Measurements from ENCODE around the gene CAMTA2.

The CAMTA2 gene

DNA sequence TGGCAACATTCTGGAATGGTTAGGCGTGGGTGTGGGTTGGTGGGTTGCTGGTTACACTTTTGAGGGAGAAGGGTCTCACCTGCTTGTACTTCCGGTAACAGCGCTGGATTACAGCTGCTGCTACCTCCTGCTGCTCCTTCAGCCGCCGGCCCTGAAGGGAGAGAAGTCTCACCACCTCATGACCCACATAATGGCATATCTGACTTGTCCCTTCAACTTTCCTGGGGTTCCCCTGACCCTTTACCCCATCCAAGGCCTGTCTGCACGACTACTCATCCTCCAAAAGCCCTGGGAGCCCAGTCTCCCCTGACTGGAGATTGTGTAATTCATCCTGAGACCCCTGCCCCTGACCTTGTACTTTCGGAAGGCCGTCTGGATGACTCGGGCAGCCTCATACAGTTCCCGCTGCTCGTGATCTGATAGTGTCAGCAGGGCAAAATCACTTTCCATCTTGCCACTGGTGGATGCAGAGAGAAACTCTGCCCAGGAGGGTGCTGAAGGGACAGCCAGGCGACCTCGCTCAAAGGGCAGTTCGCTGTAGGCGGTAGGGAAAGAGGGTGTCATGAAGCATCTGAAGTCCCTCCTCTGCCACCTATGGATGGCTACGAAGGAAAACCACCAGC lies 17.8 kb downstream of the CAMTA2 start:
- in situ Hi-C loops (cut with MboI; ENCODE audit: low sequenced_read_pairs), result no loop called here

DNA sequence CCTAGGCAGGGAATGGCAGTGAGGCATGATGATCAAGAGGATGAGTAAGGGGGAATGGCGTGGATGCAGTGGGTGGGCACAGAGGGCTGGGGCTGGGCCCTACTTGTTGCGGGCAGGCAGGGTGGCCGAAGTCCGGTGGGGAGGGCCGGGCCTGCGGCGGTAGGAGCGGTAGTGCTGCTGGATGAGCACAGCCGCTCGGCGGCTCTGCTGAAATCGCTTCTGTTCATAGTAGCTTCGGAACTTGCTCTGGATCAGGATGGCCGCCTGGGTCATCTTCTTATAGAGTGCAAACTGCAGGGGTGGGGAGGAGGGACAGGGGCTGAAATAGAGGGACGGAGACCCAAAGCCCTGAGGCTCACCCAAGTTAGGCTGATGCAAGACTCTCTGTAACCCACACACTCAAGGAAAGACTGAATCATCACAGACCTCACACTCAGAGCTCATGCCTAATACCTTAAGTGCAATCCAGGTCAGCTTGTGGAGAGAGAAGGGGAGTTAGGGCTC lies 18.4 kb downstream of the CAMTA2 start:
- in situ Hi-C loops (cut with MboI; ENCODE audit: low sequenced_read_pairs), result no loop called here

DNA sequence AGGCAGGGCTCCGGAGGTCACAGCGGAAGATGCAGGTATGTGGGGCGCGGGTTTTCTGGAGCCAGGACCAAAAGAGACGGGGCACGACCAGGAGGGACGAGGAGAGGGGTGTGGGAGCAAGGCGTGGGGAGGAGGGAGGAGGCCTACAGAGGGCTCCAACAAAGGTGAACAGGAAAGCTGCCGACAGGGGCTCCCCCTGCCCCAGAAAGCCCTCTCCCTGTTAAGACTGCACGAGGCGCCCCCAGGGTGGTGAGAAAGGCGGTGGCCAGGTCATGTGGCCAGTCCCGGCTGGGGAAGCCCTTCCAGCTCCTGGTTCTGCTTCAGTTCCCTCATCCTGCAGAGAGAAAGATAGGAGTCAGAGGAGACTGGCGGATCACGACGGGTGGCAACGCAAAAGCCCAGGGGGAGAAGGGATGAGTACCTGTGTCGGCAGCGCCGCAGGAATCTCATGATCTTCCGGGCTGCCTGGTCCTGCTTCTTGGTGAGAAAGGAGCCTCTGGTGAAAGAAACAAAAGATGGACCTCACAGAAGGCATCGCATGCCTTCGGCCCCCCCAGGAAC lies 18.9 kb downstream of the CAMTA2 start:
- in situ Hi-C loops (cut with MboI; ENCODE audit: low sequenced_read_pairs), result no loop called here

DNA sequence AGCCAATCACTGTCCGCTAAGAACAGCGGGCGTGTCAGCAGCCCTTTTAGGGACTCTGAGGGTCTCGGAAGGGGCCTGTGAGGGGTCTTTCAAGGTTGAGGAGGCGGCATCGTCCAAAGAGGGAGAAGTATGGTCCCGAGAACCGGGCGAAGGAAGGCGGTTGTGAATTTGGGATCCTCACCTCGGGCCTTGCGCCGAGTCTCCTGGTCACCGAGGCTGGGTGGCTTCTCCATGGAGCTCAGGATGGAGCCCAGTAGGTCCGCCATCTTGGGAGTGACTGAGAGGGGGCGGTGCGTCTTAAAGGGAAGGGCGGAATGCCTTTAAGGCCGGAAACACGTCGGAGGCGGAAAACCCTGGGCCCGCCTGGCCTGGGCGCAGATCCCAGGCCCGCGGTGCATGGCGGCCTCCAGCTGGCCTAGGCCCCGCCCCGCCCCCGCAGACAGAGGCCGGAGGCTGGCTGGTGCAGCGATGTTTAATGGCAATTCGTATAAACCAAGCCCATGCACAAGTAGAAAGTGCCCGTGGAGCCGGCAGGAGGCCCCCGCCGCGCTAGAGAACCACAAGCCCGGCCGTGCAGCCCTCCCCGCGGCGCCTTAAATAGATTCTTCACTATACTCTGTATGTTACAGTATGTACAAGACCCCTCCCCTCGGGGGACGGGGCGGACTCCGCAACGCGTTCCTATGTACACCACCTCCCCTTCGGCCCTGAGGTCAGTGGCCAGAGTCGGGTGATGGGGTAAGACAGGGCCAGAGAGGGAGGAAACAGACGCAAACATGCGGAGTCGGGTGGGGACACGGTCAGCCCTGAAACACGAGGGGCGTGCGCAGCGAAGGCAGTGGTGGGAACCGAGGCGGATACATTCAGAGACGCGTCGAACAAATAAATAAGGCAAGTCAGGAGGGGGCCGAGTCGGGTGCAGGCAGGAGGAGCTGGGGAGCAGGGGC lies 19.7 kb downstream of the CAMTA2 start, which contains the start of gene SPAG7:
Gene SPAG7 (minus strand): TSS at position 279 of the 947 bp plus-strand sequence. CDS start 13 bp downstream, at position 266.
- in situ Hi-C loops (cut with MboI; ENCODE audit: low sequenced_read_pairs), result no loop called here

DNA sequence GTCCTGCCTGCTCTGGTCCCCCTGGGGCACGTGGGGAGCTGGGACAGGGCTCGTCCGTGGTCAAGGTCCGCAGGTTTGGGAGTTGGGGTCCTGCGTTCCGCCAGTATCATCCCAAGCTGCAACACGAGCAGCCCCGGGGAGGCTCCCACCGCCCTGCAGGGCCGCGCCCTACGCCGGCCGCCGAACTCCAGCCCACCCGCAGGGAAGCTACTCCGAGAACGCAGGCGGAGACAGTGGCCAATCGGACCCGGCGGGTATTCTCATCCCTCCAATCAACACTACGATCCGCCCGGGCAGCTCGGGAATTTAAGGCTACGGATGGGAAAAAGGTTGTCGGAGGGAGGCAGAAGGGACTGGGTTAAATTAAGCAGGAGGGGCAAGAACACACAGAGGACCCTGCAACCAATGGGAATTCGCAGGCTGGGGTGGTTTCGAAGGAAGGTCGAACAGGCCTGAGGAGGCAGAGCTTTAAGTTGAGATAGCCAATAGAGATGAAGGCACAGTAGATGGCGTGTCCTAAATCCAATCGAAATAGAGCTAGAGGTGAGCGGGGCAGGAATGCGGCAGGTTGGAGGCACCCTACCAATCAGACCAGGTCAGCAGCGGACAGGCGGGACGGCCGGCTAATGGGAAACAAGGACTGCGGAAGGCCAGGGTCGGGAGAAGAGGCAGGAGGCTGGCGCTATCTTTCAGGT lies 20.5 kb downstream of the CAMTA2 start:
- in situ Hi-C loops (cut with MboI; ENCODE audit: low sequenced_read_pairs), result no loop called here

DNA sequence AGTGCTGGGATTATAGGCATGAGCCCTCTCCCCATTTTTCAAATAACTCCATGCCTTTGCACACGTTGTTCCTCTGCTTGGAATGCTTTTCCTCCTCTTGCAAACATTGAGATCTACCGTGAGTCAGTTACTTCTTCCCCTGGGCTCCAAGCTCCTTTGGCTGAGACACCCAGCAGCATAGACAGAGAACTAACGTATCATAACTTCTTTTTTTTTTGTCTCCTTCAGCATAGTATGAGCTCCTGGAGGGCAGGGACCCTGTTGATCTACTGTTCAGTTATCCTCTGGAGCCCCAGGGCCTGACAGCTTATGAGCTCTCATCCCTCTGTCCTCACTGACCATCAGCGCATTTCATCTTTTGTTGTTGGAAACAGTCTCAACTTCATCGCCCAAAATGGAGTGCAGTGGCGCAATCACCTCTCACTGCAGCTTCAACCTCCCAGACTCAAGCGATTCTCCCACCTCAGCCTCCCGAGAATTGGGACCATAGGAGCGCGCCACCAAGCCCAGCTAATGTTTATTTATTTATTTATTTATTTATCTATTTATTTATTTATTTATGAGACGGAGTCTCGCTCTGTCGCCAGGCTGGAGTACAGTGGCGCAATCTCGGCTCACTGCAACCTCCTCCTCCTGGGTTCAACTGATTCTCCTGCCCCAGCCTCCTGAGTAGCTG lies 22.0 kb downstream of the CAMTA2 start:
- in situ Hi-C loops (cut with MboI; ENCODE audit: low sequenced_read_pairs), result no loop called here

DNA sequence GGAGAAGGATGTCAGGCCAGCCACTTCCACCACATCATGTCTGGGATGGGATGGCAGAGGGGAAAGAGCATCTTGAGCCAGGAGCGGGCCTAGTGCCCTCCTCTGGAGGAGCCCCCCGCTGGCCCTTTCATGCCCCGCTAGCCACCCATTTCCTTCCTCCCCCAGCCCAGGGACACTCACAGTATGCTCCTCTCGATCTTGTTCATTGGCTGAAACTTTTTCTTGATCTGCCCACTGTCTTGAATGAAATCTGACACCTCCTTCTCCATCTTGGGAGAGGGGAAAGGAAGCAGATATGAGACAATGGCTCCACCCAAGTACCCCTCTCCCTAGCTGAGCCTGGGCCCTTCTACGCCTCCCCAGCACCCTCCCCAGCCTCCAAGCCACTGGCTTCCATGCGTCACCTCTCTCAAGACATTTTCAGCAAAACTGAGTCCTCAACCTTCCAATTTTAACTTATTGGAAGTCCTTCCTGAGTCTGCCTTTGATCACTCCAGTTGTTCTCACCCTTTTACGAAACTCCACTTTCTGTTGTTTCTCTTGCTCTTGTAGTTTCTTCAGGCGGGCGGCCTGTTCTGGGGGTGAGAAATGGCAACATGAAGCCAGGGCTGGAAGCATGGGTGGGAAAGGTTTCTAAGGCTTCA lies 27.1 kb downstream of the CAMTA2 start:
- in situ Hi-C loops (cut with MboI; ENCODE audit: low sequenced_read_pairs), result no loop called here

DNA sequence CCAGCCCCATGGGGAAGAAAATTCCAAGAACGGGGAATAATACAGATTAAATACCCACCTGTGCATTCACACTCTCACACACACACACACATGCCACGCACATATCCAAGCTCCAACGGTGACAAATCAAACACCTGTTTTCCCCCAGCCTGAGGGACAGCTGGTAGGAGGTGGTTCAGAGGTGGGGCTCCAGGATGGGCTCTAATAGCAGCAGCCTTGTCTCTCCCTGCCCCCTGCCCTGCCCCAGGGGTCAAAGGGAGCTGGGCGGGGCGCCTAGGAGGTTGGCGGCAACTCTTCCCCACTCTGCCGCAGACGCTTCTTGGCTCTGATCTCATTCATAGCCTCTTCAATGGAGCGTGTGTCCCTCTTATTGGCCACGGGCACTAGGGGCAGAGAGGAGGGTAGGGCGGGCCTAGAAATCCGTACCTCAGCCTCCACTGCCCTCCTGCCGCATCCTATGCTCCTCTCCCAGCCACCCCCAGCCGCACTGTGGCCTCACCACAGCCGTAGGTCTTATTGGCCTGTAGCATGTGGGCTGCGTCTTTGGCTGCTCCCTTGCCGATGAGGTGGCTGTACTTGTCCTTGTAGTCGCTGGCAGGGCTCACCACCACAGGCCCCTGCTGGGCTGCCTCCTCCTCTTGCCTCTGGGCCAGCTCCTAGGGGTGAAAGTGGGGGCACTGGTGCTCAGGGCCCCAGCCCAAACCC lies 28.1 kb downstream of the CAMTA2 start:
- in situ Hi-C loops (cut with MboI; ENCODE audit: low sequenced_read_pairs), result no loop called here

DNA sequence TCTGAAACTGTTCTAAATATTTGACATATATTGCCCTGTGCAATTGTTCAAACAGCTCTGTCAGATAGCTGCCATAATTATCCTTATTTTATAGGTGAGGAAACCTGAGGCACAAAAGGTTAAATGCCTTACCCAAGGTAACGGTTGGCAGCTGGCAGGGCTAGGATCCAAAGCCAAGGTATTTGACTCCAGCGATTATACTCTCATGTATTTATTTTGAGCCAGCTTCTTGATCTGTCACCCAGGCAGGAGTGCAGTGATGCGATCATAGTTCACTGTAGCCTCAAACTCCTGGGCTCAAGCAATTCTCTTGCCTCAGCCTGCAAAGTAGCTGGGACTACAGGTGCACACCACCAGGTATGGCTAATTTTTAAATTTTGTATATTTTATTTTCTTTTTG lies 29.4 kb downstream of the CAMTA2 start:
- in situ Hi-C loops (cut with MboI; ENCODE audit: low sequenced_read_pairs), result no loop called here

DNA sequence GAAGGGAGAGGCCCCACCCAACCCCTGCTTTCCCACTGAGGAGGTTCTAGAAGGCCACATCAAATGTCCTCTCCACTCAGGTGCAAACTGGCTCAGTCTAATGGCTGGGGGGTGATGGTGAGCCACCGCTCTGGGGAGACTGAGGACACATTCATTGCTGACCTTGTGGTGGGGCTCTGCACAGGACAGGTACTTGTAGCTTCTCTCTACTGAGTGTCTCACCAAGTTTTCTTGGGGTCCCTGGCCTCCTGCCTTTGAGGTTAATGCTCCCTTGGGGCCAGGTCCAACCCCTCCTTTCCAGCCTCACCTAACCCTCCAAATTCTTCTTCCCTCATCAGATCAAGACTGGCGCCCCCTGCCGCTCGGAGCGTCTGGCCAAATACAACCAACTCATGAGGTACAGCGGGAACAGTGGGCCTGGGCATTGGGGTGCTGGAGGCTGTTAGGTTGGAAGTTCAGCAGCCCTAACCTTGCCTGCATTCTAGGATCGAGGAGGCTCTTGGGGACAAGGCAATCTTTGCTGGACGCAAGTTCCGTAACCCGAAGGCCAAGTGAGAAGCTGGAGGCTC lies 30.9 kb downstream of the CAMTA2 start:
- in situ Hi-C loops (cut with MboI; ENCODE audit: low sequenced_read_pairs), result no loop called here

DNA sequence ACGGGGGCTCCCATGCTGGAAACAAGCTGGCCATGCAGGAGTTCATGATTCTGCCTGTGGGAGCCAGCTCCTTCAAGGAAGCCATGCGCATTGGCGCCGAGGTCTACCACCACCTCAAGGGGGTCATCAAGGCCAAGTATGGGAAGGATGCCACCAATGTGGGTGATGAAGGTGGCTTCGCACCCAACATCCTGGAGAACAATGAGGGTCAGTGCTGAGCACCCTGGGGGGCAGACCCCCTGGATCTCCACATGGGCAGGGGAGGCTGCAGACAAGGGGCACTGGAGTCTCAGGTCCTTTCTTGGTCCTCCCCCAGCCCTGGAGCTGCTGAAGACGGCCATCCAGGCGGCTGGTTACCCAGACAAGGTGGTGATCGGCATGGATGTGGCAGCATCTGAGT lies 32.4 kb downstream of the CAMTA2 start:
- in situ Hi-C loops (cut with MboI; ENCODE audit: low sequenced_read_pairs), result no loop called here

DNA sequence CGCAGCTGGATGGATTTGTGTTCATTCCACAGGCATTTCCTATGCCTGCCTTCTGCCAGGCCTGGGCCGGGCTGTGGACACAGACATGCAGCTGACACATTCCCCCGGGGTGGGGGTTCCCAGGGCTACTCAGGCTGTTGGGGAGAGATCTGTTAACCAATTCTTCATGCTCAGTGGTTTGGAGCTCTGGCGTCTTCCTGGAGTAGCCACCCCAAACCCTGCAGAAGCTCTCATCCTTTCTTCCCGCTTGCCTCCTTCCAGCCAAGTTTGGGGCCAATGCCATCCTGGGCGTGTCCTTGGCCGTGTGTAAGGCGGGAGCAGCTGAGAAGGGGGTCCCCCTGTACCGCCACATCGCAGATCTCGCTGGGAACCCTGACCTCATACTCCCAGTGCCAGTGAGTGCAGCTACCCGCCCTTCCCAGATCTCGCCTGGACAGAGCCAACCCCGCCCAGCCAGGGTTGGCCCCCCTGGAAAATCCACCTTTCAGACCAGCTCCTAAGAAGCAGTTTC lies 34.0 kb downstream of the CAMTA2 start:
- in situ Hi-C loops (cut with MboI; ENCODE audit: low sequenced_read_pairs), result no loop called here

DNA sequence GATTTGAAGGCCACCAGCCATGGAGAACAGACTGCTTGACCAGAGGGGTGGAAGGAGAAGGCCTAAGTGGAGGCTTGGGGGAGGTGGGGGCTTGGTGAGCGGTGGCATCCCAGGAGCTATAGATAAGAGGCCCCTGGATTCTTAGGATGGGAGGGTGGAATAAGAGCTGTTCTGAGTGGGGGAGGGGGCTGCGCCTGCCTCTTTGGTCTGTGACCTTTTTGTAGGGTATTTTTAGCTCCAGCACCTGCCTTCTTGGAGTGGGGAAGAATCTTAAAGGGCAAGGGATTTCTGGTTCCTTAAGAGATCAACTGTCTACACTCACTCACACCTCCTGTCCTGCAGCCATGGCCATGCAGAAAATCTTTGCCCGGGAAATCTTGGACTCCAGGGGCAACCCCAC lies 36.0 kb downstream of the CAMTA2 start:
- in situ Hi-C loops (cut with MboI; ENCODE audit: low sequenced_read_pairs), result no loop called here

DNA sequence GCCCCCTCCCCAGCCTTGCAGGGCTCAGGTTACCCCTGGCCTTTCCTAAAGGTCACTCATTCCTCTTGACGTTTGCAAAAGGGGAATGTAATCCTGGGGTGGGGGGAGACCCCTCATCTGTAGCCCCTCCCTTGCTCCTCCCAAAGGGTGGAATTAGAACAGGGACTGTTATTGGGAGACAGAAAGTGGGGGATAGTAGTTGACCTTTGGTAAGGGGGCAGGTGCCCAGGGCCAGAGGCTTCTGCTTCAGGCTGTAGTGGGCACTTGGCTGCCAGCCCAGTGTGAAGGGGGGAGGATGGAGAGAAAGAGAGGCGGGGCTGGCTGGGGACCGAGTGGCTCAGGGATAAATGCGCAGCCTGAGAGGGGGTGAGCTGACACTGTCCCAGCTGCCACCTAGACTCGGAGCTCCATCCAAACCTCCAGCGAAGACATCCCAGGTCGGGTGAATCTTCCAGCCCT lies 36.7 kb downstream of the CAMTA2 start, which contains the start of gene ENO3:
Gene ENO3 (plus strand): TSS at position 374 of the 459 bp plus-strand sequence. CDS start 711 bp downstream, outside the sequence.
- in situ Hi-C loops (cut with MboI; ENCODE audit: low sequenced_read_pairs), result no loop called here

DNA sequence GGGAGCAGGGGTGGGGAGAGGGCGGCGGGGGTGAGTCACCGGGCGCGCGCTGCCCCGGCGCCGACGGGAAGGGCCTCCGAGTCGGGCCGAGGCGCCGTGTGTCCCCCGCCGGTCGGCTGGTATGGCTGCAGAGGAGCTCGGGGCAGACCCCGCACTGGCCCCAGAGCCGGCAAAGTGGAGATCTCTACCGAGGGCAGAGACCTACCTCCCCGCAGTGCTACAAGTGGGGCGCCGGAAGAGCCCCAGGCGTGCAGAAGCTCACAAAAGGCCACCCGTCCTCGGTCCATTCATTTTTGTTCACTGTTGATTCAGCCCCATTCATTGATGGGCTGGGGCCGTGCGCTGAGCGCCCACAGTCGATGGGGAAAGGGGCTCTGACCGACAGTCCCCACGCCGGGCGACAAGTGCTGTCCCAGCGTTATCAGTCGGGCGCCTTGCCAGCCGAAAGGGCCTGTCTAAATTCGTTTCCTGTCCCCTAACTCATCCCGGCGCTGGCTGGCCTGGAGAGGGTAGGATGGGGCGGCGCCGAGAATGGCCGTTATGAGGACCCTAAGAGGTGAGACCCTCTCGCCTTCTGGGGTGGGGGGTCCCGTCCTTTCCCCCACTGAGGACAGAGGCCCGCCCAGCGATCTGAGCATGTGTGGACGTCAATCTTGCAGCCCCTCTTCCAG lies 37.3 kb downstream of the CAMTA2 start:
- in situ Hi-C loops (cut with MboI; ENCODE audit: low sequenced_read_pairs), result no loop called here

DNA sequence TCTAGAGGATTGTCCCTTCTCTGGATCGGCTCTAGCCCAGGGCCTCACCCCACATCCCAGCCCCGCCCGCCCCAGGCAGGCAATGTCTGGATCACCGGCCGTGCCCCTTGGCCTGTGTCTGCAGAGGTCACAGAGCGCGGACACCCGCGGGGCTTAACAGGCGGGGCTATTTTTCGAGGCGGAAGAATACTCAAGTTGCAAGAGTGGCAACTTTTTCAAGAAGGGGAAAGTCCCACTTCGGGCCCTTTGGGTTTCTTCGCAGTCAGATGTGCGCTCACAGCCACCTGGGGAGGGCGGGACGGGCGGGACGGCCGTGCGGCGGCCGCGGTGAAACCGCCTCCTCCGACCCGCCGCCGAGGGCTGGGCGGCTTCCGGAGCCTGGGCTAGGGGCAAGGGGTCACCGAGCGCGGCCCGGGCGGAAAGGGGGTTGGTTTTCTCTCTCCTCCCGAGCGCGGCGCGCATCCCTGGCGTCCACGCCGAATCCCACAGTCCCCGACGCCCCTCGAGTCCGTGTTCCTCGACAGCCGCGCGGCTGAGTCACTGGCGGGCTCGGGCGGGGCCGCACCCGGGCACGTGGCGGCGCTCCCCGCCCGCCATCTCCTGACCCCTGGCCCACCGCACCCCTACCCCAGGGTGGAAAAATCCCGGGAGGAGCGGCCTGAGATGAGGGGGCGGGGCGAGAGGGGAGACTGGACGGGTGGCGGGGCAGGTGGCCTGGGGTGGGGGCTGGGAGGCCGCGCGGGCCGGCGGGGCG lies 38.0 kb downstream of the CAMTA2 start:
- in situ Hi-C loops (cut with MboI; ENCODE audit: low sequenced_read_pairs), result no loop called here

DNA sequence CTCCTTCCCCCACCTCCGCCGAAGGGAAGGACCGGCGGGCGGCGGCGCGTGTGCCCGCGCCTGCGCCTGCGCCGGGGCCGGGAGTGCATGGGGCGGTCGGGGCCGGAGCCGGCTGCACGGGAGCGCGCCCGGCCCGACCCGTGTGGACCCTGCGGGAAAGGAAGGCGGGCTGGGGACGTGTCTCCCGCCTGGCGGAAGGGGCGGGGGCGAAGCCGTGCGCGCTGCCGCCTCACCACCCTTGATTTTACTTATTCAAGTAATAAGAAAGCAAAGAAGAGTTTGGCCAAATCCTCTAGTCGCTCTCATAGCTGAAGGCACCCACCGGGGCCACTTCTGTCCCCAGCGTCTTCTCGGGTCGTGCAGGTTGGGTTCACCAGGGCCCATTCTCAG lies 38.5 kb downstream of the CAMTA2 start:
- in situ Hi-C loops (cut with MboI; ENCODE audit: low sequenced_read_pairs), result no loop called here

All from HL-60/S4 treated with retinoic acid at 250 ng/mL for 4 days and 3 days (cell line).